ENCODE data around the gene STON2. TPM values are rescaled to one million over a fixed set of nuclear protein-coding genes. Genes with fewer than 3 reads are reported as not detected.

The STON2 gene
- total RNA-seq, 2 experiments from 2014 or later: not detected

- Histone ChIP-seq H3K27me3 (ENCODE audit: control insufficient read depth in 1 of 2, insufficient read depth in 2 of 2, low read length in 2 of 2) (peaks cover 0 to 2% of the 10 kb centered on the region in 2 experiments), H3K36me3 (ENCODE audit: insufficient read depth, low read length) (no peaks in the 10 kb centered on the region), H3K4me3 (ENCODE audit: low read length) (no peak overlapping the region), H3K9me3 (ENCODE audit: control insufficient read depth in 1 of 2, insufficient read depth in 1 of 2, low read length in 2 of 2) (no peaks in the 10 kb centered on the region), H3K27ac (ENCODE audit: low read depth in 1 of 2, low read length in 2 of 2) (no peak overlapping the region), H3K4me1 (ENCODE audit: insufficient read depth, low read length) (no peaks in the 10 kb centered on the region)
- H3K27ac Mint-ChIP-seq: no peak overlapping the region
- ATAC-seq (ENCODE audit: poor library complexity): no peak
- intact Hi-C loops (cut with DNase I, micrococcal nuclease): no loop called here
- no peaks in the 10 kb centered on the region for H3K9me3 Mint-ChIP-seq
- no peak for DNase-seq
- H3K4me1 Mint-ChIP-seq (ENCODE audit: low read depth): no peaks in the 10 kb centered on the region
- no peak overlapping the region for H3K4me3 Mint-ChIP-seq
- H3K36me3 Mint-ChIP-seq (ENCODE audit: low read depth): no peaks in the 10 kb centered on the region
- TF ChIP-seq CTCF (IDR thresholded peaks at IDR 0.05): no peak
- H3K27me3 Mint-ChIP-seq: no peaks in the 10 kb centered on the region
- POLR2A ChIA-PET: no interaction called here
- CTCF ChIA-PET: no interaction called here
Measured at GRCh38 chr14:81281332-81281731, 118.8 kb downstream of the STON2 start.

- H3K27me3 ChIP-seq (ENCODE audit: control insufficient read depth in 1 of 2, insufficient read depth in 2 of 2, low read length in 2 of 2): peaks cover 0 to 2% of the 10 kb centered on the region in 2 experiments
- Mint-ChIP-seq H3K27me3 (no peaks in the 10 kb centered on the region), H3K9me3 (no peaks in the 10 kb centered on the region), H3K27ac (no peak overlapping the region), H3K36me3 (ENCODE audit: low read depth) (no peaks in the 10 kb centered on the region), H3K4me1 (ENCODE audit: low read depth) (no peaks in the 10 kb centered on the region), H3K4me3 (no peak overlapping the region)
- H3K4me3 ChIP-seq (ENCODE audit: low read length): no peak overlapping the region
- no peak for TF ChIP-seq CTCF (IDR thresholded peaks at IDR 0.05)
- intact Hi-C loops (cut with DNase I, micrococcal nuclease): no loop called here
- DNase-seq (no peak), ATAC-seq (ENCODE audit: poor library complexity) (no peak)
- H3K4me1 ChIP-seq (ENCODE audit: insufficient read depth, low read length): no peaks in the 10 kb centered on the region
- no peaks in the 10 kb centered on the region for H3K9me3 ChIP-seq (ENCODE audit: control insufficient read depth in 1 of 2, insufficient read depth in 1 of 2, low read length in 2 of 2)
- CTCF ChIA-PET: no interaction called here
- H3K27ac ChIP-seq (ENCODE audit: low read depth in 1 of 2, low read length in 2 of 2): no peak overlapping the region
- POLR2A ChIA-PET: no interaction called here
- no peaks in the 10 kb centered on the region for H3K36me3 ChIP-seq (ENCODE audit: insufficient read depth, low read length)
Measured at GRCh38 chr14:81280136-81280791, 119.9 kb downstream of the STON2 start.

- no peaks in the 10 kb centered on the region for H3K36me3 Mint-ChIP-seq (ENCODE audit: low read depth)
- no peak for DNase-seq
- Histone ChIP-seq H3K27me3 (ENCODE audit: control insufficient read depth in 1 of 2, insufficient read depth in 2 of 2, low read length in 2 of 2) (peaks cover 0 to 2% of the 10 kb centered on the region in 2 experiments), H3K36me3 (ENCODE audit: insufficient read depth, low read length) (no peaks in the 10 kb centered on the region), H3K9me3 (ENCODE audit: control insufficient read depth in 1 of 2, insufficient read depth in 1 of 2, low read length in 2 of 2) (no peaks in the 10 kb centered on the region), H3K4me1 (ENCODE audit: insufficient read depth, low read length) (no peaks in the 10 kb centered on the region), H3K27ac (ENCODE audit: low read depth in 1 of 2, low read length in 2 of 2) (no peak overlapping the region), H3K4me3 (ENCODE audit: low read length) (no peak overlapping the region)
- H3K27me3 Mint-ChIP-seq: no peaks in the 10 kb centered on the region
- TF ChIP-seq CTCF (IDR thresholded peaks at IDR 0.05): no peak
- ChIA-PET POLR2A (no interaction called here), CTCF (no interaction called here)
- H3K4me3 Mint-ChIP-seq: no peak overlapping the region
- H3K4me1 Mint-ChIP-seq (ENCODE audit: low read depth): no peaks in the 10 kb centered on the region
- H3K9me3 Mint-ChIP-seq: no peaks in the 10 kb centered on the region
- H3K27ac Mint-ChIP-seq: no peak overlapping the region
- no peak for ATAC-seq (ENCODE audit: poor library complexity)
- intact Hi-C loops (cut with DNase I, micrococcal nuclease): no loop called here
Measured at GRCh38 chr14:81277096-81277495, 123.0 kb downstream of the STON2 start.
